ENCODE results near the gene LCLAT1.

DNA sequence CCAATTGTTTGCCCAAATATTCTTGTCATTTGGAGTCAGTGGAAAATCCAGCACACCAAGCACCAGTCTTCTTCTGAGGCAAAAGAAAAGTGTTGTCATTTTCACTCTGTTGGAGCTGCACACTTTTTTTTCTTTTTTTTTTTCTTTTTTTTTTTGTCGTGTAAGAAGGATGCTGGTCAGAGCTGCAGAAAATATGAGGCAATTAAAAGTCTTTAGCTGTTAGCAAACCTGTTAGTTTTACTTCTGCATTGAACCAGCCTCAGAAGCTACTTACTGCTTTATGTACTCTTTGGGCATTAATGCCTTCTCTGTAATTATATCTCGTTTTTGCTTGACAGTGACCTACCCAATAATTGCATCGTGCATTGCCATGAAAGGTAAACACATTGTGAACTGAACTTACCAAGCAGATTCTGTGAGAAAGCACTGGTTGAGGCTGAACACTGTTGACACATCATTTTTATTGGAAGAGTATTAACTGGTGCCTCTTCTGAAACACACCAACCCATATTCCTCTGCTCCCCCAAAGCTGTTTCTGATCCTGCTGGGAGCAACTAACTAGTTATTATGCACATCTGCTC lies 194.8 kb downstream of the LCLAT1 start:
- TF ChIP-seq EP300 (IDR thresholded peaks at IDR 0.05) (no peak), POLR2A (IDR thresholded peaks at IDR 0.05) (no peak)
- TF ChIP-seq, protein P1, sequence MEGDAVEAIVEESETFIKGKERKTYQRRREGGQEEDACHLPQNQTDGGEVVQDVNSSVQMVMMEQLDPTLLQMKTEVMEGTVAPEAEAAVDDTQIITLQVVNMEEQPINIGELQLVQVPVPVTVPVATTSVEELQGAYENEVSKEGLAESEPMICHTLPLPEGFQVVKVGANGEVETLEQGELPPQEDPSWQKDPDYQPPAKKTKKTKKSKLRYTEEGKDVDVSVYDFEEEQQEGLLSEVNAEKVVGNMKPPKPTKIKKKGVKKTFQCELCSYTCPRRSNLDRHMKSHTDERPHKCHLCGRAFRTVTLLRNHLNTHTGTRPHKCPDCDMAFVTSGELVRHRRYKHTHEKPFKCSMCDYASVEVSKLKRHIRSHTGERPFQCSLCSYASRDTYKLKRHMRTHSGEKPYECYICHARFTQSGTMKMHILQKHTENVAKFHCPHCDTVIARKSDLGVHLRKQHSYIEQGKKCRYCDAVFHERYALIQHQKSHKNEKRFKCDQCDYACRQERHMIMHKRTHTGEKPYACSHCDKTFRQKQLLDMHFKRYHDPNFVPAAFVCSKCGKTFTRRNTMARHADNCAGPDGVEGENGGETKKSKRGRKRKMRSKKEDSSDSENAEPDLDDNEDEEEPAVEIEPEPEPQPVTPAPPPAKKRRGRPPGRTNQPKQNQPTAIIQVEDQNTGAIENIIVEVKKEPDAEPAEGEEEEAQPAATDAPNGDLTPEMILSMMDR (IDR thresholded peaks at IDR 0.05), result no peak
